GM04504 (cell line): Measurements from ENCODE around the gene TRIM33.

ENCODE experiments used
- DNase-seq: peaks from one replicate; pipeline ENCODE4 v3.0.0-alpha.2; 2012; ENCODE audit warnings: low read depth

TRIM33 gene

DNA sequence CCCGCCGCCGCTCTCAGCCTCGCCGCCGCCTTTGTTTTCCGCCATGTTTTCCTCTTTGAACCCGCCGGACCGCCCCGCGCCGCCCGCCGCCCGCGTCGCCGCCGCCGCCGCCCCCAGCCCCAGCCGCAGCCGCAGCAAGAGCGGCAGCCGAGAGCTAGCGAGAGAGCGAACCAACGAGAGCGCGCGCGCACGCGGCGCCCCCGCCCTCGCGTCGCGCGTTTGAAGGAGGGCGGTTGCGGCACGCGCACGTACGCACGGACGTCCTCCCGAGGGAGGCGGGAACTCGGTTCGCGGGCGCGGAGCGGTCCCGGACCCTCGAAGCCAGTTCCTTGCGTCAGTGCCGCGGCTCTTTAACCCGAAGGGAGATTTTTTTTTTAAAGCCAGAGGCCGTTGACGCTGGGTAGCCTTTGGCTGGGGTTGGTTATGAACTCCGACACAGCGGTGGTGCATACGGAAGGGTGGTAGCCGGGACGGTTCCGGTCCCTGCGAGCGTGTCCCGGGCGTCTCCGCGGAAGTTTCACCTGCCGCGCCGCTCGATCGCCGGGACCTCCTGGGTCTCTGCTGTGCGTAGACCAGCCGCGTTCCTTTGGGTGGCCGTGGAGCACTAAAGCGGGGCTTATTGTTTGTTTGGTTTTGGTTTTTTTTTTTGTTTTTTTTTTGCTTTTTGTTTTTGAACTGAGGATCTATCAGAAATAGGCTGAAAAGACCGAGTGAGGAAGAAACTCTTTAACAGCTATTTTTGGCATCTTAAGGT, at the start of gene TRIM33:
Gene TRIM33, minus strand, starts transcription at position 172 of the 754 bp plus-strand sequence. Its CDS starts 127 bp downstream, at position 45.
- peak; percentile 83 for DNase-seq

DNA sequence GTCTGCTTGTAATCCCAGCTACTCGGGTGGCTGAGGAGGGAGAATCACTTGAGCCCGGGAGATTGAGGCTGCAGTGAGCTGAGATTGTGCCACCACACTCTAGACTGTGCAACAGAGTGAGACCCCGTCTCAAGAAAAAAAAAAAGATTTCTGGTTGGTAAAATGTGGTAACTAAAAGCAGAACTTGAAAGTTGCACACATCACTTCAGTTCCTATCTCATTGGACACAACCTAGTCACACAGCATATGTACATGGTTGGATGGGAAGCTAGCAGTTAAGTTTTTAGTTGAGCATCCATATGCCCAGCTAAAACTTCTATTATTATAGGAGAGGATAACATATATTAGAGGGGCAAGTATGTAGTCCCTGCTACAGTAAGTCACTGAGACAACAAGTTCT, 48.4 kb upstream of the TRIM33 start:
- DNase-seq, result no peak

DNA sequence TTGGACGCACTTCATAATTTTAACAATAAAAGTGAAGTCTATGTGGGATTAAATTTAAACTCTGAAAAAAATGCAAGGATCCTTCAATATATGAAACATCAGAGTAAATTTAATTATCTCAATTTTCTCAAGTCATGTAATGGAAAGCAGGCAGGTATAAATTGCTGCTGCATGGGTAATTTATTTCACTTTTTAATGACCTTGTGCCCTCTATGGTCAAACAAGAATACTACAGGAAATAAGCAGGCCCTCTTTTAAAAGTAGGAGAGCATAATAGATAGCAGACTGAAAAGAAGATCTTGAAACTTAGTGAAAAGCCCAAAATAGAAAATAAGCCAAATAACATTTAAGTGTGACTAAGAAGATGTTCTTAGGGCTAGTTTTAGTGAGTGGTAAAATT, 47.5 kb upstream of the TRIM33 start:
- no peak for DNase-seq

DNA sequence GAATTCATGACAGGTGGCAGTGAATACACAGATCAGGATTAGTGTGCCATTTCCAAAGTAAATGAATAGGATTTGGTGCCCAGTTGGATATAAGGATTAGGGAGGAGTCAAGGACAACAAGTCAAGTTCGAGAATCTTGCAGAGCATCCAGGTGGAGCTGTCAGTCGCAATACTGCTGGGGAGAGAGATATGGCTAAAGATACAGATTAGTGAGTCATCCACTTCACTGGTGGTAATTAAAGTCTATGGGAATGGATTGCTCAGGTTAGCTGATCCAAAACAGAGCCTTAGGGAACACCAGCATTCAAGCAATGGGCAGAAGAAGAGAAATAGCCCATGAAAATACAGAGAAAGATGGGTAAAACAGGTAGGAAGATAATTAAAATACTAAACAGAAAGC, 43.6 kb upstream of the TRIM33 start:
- DNase-seq, result no peak

DNA sequence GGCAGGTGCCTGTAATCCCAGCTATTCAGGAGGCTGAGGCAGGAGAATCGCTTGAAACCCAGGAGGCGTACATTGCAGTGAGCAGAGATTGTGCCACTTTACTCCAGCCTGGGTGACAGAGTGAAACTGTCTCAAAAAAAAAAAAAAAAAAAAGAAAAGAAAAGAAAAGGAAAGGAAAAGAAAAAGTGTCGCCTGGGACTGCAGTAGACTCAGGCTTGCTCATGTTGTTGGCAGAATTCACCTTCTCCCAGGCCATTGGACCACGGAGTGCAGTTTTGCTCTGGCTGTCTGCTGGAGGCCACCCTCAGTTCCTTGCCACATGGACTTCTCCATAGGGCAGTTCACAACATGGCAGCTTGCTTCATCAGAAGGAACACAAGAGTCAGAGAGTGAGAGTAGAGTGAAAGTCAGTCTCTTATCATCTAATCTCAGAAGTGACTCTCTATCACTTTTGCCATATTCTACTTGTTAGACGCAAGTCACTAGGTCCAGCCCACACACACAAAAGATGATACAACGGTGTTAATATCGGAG, 41.2 kb upstream of the TRIM33 start:
- no peak for DNase-seq

DNA sequence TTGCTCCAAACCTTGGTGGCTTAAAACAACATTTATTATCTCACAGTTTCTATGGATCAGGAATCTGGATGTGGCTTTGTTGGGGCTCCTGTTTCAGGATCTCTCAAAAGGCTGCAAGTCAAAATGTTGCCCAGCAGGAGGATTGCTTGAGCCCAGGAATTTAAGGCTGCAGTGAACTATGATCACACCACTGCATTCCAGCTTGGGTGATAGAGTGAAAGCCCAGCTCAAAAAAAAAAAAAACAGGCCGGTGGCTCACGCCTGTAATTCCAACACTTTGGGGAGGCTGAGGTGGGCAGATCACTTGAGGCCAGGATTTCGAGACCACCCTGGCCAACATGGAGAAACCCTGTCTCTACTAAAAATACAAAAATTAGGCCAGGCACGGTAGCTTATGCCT, 40.4 kb upstream of the TRIM33 start:
- DNase-seq, result no peak

DNA sequence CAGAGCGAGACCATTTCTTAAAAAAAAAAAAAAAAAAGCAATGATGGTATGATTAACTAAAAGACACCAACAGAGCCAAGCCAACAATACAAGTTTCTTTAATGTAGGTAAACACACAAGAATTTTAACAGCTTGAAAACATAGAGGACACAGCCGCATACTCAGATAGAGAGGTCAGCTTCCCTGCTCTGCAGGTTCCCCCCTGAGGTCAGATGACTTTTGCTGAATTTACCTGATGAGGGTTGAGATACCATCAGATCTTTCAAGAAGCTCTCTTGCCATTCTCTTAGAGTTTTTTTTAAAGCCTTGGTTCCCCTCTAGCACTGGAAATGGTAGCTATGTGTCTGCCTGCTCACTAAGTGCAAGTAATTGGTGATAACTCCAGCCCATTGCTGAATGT, 39.3 kb upstream of the TRIM33 start:
- no peak for DNase-seq

DNA sequence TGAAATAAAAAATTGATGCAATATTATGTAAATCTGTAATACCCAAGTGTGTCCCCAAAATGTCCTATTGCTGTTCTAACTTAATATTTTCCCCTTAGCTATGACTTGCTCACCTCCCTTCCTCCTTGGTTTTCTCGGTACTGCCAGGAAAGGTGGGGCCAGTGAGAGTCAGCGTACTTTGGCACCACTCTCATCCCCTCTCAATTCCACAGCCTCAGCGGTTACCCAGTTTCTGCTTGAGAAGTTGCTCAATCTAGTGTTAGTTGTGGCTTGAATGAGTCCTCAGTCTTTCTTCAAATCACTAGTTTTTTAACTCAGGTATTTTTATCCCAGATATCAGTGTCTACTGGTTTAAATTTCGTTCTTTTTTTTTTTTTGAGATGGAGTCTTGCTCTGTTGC, 38.1 kb upstream of the TRIM33 start:
- no peak for DNase-seq

DNA sequence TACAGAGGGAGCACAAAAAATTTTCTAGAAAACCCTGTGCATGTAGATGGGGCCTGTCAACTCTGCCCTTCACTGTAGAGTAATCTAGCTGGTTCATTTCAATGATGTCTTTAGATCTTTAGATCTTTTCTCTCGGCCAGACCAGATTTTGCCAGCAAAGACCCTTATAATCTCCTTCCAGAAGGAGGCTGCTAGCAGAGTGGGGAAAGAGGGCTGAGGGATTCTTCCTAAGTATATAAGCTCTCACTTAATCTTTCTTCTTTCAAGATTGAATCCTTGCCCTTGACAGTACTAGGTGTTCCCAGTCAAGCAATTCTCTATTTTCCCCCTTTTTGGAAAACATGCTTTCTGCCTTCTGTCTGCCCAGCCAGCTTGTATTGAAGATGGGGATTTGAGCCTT, 36.1 kb upstream of the TRIM33 start:
- no peak for DNase-seq

DNA sequence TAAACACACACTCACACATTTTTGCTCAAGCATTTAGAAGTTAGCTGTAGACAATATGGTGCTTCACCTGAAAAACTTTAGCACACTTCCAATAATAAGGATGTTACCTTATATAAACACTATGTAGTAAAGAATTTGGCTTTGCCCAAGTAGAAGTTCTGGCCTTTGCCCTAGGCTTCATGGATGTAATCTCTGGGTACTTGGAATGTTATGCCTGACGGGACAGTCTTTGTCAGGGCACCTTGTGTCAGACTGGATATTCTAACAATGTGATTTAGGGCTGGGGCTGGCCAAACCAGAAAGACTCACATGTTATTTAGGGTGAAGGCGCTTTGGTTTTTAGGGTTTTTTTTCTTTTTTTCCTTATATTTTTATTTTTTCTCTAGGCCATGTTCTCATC, 34.8 kb upstream of the TRIM33 start:
- no peak for DNase-seq

DNA sequence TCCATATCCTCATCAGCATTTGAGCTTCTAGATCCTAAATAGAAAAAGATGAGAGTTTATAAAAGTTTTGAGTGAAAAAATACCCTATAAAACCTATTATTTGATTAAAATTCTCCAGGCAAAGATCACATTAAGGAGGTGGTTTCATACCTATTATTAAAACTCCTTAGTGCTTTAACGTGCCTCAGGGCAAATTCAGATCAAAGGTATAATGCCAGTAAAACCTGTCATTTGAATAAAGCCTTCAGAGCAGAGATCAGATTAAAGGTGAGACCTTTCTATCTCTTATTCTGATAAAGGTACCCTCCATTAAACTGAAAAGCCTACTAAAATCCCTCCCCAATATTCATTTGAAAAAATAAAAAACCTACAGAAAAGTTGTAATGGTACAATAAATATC, 34.3 kb upstream of the TRIM33 start:
- no peak for DNase-seq

DNA sequence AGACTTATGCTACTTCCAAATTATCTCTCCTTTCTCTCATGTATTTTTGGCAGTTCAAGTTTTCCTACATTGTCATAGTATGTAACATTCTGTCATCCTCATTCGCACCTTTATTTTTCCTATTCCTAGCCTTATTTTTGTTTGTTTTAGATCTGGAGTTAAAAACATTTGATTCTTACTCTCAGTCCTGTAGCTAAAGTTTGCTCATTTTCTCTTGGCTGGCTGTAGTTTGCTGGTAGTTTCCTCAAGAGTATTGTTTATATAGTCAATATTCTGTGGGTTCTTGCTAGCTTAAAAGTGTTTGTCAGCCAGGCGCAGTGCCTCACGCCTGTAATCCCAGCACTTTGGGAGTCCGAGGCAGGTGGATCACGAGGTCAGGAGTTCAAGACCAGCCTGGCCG, 29.8 kb upstream of the TRIM33 start:
- DNase-seq, result no peak

DNA sequence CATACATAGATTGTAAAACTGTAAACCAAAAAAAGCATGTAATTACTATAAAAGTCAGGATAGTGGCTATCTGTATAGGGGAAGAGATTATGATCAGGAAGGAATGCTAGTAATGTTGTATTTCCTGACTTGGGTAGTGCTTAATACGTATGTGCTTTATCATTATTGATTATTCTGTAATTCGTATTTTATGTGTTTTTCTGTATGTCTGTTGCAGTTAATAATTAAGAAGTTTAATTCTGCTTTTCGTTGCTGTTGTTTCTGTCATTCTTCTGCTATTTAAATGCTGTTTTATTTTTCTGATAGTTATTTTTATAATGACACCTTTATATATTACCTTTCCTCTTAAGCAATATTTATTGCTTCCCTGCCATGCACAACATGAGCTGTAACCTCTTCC, 29.3 kb upstream of the TRIM33 start:
- DNase-seq, result no peak

DNA sequence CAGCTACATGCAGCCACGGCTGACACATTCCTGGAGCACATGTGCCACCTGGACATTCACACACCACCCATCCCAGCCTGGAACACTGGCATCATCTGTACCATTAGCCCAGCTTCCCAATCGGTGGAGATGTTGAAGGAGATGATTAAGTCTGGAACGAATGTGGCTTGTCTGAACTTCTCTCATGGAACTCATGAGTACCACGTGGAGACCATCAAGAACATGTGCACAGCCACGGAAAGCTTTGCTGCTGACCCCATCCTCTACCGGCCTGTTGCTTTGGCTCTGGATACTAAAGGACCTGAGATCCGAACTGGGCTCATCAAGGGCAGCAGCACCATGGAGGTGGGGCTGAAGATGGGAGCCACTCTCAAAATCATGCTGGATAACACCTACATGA, 25.0 kb upstream of the TRIM33 start:
- DNase-seq, result no peak

DNA sequence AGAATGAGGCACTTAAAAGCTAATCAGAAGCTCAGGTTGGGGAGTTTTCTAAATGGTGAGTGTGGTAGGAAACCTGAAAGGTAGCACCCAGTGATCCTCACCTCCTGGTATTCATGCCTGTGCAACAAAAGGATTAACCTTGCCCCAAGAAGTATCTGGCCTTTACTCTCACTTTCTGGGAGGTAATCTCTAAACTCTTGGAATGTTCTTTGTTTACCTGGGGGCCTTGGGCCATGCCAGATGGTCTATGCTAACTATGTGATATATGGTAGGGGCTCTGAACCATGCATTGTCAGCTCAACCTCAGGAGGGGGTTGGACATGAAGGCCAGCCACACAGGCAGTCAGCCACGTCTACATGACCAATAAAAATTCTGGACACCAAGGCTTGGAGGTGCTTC, 24.4 kb upstream of the TRIM33 start:
- no peak for DNase-seq

DNA sequence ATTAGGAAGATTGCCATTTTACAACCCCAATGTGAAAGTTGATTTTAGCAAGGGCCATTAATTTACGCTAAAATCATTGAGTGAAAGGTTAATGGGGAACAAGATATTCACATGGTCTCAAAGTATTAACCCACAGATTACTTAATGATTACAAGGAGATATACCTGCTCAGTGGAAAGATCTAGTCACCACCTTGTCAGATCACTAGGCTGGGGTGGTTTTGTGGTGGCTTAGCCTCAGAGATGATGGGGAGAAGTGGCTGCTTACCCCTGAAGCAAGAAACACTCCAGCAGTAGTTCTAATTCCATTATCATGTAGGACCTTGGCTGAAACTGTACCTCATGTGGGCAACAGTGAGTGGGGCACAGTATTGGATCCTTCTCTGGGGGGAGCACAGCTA, 20.1 kb upstream of the TRIM33 start:
- DNase-seq, result no peak

DNA sequence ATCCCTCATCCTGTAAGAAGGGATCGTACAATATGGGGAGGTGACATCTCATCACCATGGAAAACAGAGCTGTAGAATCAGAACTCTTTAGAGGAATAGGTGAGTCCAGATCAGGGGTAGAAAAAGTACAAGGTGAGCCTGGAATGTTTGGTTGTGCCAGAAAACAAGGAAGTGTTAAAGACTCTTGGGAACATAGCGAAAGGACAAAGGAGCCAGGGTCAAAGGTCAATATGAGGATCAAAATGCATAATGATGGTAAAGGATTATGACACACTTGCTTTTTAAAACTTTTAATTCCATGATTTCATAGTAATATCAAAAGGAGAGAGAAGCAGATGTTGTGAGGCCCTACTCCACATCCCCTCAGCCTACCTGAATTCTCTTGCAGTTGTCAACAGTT, 19.2 kb upstream of the TRIM33 start:
- DNase-seq, result no peak

DNA sequence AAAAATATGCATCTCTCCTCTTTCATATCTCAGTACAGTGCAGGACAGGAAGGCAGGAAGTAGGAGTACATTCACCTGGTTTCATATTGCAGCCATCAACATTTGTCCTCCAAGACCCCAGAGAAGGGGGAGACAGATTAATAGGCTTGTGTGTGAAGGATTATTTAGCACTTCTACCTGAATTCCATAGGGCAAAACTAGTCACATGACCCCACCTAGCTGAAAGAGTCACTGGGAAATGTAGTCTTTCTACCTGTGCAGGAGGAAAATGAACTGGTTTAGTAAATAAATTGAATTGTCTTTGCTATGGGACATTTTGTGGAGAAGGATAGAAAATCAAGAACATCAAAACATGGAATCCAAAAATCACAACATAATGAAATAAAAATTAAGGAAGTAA, 13.9 kb upstream of the TRIM33 start:
- DNase-seq, result no peak

DNA sequence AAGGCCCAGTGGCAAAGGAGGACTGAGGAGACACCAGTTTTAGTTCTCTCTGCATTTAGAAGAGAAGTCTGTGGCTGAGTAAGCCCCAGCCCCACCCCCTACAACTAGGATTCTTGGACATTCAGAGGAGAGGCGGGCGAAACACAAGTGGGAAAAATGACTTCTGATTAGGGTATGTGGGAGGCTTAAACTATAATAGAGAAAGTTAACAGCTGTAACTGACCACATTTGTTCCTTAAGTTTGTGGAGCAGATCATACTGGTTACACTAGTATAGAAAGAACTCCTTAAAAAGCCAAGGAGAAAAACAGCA, 11.2 kb upstream of the TRIM33 start:
- DNase-seq, result no peak

DNA sequence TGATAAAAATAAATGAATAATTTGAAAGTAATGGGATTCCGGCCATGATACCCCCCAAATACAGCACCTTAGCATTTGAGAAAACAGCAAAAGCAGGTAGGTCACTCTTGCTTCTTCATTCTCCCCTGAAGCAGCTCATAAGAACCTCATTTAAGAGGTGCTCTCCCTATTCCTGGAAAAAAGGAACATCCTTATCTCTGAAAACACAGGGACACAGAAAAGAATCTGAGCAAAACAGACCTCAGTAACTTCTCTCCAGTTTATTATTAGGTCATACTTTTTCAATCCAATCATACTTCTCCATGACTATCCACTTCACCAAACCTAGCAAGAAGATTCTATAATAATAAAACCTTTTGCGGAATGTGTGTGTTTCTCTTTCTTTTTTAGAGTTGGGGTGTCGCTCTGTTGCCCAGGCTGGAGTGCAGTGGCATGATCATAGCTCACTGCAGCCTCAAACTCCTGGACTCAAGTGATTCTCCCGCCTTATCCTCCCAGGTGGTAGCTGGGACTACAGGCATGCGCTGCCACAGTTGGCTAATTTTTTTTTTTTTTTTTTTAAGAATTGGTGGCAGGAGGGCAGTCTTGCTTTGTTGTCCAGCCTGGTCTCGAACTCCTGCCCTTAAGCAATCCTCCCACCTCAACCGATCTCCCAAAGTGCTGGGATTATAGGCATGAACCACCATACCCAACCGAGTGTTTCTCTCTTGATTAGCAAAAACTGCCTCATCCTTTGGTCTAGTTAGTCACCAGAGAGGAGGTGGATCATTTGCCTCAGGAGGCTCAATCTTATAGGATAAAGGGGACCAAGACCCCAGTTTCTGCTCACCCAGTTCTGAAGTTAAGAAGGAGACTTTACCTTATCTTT, 10.6 kb upstream of the TRIM33 start:
- no peak for DNase-seq

DNA sequence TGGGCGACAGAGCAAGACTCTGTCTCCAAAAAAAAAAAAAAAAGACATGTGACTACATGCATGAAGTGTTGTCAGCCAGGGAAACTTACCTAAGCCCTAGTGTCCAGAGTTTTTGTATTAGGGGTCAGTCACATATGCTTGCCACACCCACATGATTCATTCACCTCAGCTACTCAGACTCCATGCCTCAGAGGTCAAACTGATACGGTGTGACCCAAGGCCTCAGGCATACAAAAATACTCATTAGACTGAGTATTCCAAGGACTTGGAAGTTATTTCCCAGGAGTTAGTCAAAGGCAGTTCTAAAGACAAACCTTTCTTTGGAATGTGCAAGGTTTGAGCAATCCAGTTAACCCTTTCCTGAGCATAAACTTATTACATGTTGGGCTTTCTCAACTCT, 6.3 kb upstream of the TRIM33 start:
- no peak for DNase-seq

DNA sequence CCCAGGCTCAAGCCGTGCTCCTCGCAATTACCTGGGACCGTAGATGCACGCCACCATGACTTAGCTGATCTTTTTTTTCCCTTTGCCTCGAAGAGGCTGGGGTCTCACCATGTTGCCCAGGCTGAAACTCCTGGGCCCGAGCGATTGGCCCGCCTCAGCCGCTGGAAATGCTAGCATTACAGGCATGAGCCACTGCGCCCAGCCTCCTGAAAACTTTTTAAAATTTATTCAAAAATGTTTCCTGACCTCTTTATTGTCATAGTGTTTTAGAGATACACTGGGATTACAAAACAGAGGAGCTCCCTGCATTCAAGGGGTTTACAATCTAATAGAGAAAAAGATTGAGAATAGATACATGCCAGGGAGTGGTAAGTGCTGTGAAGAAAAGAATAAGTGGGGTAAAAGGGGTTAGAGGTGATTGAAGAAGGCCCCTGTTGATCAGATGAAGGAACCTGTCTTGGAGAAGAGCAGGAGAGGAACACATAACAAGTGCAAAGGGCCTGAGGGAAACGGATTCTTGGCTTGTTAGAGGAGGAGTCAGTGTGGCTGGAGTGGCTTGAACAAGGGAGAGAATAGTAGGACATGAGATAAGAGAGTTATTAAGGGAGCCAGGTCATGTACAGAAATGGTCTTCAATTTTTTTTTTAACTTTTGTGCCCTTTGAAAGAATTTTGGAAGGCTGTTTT, 1.7 kb upstream of the TRIM33 start:
- DNase-seq, result no peak
